Epithelial cell of esophagus (primary cell): Measurements from ENCODE around the gene PATL2.
A peak's percentile ranks its signal among the peaks of the same experiment; 100 is the strongest.

Experiments used
- DNase-seq: peaks from one replicate; pipeline ENCODE4 v3.0.0; 2010; ENCODE audit warnings: low read depth
- H3K4me3 ChIP-seq: 2 replicates; pipeline ENCODE4 v1.5.1; 2011; ENCODE audit warnings: mild to moderate bottlenecking, low read length, control low read depth
- TF ChIP-seq, protein P1 (sequence below): IDR thresholded peaks from 2 replicates; pipeline ENCODE4 v1.5.1; 2011; ENCODE audit warnings: low read depth, mild to moderate bottlenecking, low read length, control low read depth, inconsistent platforms; ENCODE audit not compliant: insufficient read depth; ENCODE audit errors: missing control alignments

Gene PATL2

DNA sequence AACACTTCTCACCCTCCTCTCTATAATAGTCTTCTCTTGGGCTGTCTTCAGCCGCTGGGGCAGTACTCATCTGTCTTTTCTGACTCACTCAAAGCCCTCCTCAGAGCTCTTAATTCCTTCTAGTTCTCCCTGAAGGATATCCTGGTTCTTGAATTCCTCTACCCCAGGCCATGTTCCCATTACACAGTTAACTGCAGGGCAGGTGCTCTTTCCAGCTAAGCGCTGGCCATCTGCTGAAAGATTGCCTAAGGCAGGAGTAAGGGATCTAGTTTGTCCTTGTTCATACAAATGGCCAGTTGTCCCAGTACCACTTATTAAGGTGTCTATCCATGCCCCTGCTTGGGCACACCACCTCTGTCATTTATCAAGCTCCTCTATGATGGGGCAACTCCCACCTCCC is 37.5 kb downstream of the PATL2 start:
- no peak overlapping the region for H3K4me3 ChIP-seq
- DNase-seq, result no peak
- TF ChIP-seq, protein P1, sequence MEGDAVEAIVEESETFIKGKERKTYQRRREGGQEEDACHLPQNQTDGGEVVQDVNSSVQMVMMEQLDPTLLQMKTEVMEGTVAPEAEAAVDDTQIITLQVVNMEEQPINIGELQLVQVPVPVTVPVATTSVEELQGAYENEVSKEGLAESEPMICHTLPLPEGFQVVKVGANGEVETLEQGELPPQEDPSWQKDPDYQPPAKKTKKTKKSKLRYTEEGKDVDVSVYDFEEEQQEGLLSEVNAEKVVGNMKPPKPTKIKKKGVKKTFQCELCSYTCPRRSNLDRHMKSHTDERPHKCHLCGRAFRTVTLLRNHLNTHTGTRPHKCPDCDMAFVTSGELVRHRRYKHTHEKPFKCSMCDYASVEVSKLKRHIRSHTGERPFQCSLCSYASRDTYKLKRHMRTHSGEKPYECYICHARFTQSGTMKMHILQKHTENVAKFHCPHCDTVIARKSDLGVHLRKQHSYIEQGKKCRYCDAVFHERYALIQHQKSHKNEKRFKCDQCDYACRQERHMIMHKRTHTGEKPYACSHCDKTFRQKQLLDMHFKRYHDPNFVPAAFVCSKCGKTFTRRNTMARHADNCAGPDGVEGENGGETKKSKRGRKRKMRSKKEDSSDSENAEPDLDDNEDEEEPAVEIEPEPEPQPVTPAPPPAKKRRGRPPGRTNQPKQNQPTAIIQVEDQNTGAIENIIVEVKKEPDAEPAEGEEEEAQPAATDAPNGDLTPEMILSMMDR, result no peak

DNA sequence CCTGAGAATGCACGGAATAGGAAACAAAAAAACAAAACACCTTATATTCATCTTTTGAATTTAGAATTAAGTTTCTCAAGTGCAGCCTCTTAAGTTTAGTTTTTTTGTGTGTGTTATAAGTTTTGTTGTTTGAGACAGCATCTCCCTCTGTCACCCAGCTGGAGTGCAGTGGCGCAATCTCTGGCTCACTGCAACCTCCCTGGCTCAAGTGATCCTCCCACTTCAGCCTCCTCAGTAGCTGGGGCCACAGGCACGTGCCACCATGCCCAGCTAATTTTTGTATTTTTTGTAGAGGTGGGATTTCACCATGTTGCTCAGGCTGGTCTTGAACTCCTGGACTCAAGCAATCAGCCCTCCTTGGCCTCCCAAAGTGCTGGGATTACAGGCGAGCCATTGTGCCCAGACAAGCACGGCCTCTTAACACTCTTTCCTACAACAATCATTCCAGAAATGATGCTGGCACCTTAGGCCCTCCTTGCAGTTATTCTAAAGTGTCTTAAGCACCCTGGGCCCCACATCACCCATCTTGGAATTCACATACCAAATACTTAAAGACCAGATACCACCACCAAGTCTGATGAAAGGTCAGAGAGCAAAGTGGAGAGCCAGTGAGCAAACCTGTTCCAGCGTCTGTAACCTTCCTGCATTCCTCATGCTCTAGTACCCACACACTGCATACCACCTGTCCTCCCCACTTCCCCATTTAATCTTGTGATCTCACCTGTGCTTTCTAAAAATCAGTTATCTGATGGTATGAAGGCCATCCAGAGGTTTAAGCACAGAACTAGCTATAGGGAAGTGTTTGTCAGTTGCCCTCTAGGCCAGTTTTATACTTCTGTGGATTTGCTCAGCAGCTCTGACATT is 40.8 kb downstream of the PATL2 start:
- no peak for DNase-seq
- H3K4me3 ChIP-seq, result no peak overlapping the region
- TF ChIP-seq, protein P1, result no peak

DNA sequence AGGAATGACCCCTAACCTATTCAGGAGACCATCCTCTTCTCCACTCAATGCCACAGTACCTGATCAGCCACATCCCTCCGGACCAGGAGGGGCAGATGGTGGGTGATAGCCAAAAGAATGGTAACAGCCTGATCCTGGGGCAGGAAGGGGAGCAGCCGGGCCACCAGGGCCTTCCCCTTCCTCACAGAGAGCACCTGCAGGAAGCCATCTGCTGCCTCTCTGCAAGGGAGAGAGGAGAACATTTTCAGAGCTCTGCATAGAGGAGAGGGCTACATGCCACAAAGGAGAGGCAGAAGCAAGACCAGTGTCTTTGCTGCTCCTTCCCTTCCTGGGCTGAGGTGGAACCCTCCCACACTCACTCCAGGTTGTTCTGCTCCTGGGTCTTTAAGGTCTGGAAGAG is 42.2 kb downstream of the PATL2 start:
- no peak for DNase-seq
- TF ChIP-seq, protein P1, result no peak
- H3K4me3 ChIP-seq, result no peak overlapping the region

DNA sequence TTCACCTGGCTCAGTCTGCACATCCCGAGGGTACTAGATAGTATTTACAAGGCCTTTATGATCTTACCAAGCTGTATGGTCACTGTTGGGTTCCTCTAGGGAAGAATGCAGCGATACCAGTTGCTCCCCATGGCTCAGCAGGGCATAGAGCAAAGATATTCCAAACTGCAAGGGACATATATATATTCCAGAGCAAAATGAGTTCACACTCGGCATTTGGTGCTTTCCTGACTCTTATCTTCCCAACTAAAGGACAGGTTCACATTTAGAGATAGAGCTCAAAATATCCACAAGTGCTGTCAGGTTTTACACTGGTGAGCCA is 44.1 kb downstream of the PATL2 start:
- no peak overlapping the region for H3K4me3 ChIP-seq
- TF ChIP-seq, protein P1, result no peak
- DNase-seq, result no peak

DNA sequence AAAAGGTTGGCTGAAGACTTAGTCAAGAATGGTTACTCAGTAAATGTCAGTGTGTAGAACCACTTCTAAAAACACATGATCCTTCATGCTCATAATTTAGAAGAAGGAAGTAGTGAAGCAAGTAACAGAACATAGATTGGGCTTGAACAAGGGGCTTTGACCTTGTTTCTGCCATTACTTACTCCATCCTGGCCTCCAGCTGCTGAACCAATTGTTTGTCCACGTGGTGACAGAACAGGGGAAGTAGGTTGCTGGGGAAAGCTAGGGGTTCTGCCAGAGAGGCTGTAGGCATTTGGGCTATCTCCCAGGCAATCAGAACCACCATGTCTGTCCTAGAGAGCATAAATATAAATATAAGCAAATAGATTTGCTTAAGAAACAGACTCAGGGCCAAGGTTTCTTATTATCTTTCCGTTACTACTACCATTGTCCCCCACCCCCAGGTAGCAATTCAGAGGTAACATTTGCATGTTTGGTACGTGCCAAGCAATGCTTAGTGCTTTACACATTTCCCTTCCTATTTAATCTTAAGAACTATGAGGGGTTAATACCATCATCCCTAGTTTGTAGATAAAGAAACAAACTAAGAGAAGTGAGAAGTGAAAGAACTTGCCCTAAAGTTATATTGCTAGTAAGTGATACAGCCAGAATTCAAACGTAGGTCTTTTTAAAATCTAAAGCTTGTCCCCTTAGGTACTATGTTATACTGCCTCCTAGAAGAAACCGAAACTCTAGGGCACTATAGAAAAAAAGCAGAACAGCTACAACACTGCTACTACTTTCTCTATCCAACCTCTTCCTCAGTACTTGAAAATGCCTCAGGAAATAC is 44.7 kb downstream of the PATL2 start:
- TF ChIP-seq, protein P1, result no peak
- no peak overlapping the region for H3K4me3 ChIP-seq
- DNase-seq, result no peak

DNA sequence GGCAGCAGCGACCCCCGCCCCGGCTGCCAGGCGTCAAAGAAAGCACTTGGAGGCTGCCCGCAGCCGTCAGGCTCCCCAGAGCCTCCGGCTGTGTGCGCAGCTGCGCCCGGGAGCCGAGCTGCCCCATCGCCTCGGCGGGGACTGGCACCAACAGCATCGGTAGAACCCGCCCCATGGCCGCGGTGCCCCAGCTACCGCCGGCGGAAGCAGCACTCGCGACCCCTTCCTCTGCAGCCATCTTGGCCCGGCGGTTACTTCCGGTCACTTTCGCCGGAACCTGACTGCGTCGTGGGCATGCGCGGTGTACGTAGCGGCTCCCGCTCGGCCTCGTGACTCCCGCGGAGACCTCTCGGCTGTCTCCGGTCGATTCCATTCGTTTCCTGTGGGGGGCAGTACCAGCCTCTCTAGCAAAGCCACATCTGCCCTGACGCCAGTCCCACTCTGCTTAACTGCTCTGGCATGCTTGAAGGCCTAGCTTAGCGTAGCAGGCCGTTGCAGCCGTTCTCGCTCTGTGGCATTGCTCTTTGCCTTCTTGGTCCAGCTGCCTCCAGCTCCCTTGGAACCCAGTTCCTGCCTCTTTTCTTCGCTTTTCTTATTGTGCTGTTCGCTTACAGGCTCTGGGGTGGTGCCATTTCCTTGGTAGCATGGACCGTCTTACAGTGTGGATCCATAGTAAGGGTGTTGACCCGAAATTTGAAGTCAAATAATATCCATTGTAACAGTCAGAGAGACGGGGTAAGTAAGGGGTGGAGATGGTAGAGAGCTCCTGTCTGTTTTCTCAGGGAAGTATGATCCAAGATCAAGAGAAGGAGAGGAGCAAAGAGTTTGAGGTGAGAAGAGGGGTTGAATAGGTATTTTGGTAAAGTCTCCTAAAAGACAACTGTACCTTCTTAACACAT is 47.5 kb downstream of the PATL2 start, which contains the start of gene SPG11:
SPG11 (minus strand) TSS at position 253 of the 899 bp plus-strand sequence; CDS start at position 238, 15 bp downstream.
- peak; percentile 97 for DNase-seq
- TF ChIP-seq, protein P1, result peak; percentile 92
- H3K4me3 ChIP-seq, result peak within 1 kb of the TSS; percentile 90
